Measurements from ENCODE around the gene ZNF519.
A peak's percentile ranks its signal among the peaks of the same experiment; 100 is the strongest.

GRCh38 chr18:14086458-14087231 lies 45.6 kb downstream of the ZNF519 start:
- TF ChIP-seq, protein P1, sequence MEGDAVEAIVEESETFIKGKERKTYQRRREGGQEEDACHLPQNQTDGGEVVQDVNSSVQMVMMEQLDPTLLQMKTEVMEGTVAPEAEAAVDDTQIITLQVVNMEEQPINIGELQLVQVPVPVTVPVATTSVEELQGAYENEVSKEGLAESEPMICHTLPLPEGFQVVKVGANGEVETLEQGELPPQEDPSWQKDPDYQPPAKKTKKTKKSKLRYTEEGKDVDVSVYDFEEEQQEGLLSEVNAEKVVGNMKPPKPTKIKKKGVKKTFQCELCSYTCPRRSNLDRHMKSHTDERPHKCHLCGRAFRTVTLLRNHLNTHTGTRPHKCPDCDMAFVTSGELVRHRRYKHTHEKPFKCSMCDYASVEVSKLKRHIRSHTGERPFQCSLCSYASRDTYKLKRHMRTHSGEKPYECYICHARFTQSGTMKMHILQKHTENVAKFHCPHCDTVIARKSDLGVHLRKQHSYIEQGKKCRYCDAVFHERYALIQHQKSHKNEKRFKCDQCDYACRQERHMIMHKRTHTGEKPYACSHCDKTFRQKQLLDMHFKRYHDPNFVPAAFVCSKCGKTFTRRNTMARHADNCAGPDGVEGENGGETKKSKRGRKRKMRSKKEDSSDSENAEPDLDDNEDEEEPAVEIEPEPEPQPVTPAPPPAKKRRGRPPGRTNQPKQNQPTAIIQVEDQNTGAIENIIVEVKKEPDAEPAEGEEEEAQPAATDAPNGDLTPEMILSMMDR (IDR thresholded peaks at IDR 0.05 in 4 of 5, conservative IDR thresholded peaks at IDR 0.05 in 1 of 5): peak; percentile 14 to 49 (median 34)
- no peak for TF ChIP-seq POLR2A (IDR thresholded peaks at IDR 0.05)
